Fibroblast of mammary gland (primary cell): ENCODE measurements around the gene TSPAN9.
A peak's percentile ranks its signal among the peaks of the same experiment; 100 is the strongest.

ENCODE experiments used
- DNase-seq: peaks from one replicate; pipeline ENCODE4 v3.0.0-alpha.2; 2010; ENCODE audit warnings: low read depth
- H3K4me3 ChIP-seq: 2 replicates; pipeline ENCODE4 v1.5.1; 2011; ENCODE audit warnings: low read depth, mild to moderate bottlenecking, low read length, moderate library complexity; ENCODE audit not compliant: control insufficient read depth
- CTCF ChIP-seq: conservative IDR thresholded peaks from 2 replicates; pipeline ENCODE4 v1.5.1; 2011; ENCODE audit warnings: low read depth, low read length, inconsistent platforms; ENCODE audit not compliant: control insufficient read depth, insufficient read depth

Gene TSPAN9

DNA sequence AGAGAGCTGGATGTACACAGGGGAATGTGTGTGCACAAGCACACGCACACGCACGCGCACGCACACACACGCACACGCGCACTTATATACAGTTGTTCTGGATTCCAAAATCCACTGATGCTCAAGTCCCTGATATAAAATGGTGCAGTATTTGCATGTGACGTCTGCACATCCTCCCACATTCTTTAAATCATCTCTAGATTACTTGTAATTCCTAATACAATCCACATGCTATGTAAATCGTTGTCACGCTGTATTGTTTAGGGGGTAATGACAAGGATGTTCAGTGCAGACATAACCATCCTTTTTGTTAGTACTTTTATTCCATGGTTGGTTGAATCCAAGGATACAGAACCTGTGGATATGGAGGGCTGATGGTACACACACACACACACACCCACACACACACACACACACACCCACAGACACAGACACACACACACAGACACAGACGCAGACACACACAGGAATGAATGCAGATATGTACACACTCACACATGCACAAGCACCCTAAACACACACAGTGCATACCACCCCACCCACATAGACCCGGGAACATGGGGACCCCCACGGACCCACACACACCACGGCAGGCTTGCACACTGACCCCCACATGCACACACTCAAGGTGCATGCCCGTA, 225.3 kb downstream of the TSPAN9 start:
- no peak for DNase-seq
- no peak overlapping the region for H3K4me3 ChIP-seq
- TF ChIP-seq CTCF = no peak

DNA sequence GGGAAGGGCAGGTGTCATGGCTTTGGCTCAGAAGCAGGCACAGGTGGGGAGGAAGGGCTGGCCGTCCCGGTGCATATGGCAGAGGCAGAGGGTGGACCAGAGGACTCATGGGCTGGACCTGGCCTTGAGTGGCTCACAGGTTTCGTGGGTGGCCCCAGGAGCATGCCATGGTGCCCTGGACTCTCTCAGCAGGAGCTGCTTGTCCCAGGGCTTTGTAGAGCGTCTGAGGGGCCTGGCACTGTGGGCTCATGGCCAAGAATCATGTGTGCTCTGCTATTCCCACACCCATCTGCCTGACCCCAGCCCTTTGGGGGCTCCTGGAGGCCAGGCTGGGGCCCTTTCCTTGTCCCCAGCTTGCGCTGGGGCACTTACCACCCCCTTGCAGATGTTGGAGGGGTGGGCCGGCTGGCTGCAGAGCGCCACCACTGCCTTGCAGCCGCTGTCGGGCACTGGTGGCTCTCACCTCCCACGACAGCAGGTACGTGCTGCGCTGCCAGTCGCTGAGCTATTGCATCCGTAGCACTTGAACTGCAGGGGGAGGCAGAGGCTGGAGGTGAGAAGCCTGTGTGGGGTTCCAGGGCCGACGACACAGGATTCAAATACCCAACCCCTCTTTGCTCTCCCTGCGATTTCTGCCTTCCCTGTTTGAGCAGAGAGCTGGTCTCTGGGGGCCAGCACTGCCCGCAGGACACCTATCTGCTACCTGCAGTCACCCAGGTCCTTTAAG, 226.4 kb downstream of the TSPAN9 start:
- H3K4me3 ChIP-seq = no peak overlapping the region
- no peak for TF ChIP-seq CTCF
- no peak for DNase-seq

DNA sequence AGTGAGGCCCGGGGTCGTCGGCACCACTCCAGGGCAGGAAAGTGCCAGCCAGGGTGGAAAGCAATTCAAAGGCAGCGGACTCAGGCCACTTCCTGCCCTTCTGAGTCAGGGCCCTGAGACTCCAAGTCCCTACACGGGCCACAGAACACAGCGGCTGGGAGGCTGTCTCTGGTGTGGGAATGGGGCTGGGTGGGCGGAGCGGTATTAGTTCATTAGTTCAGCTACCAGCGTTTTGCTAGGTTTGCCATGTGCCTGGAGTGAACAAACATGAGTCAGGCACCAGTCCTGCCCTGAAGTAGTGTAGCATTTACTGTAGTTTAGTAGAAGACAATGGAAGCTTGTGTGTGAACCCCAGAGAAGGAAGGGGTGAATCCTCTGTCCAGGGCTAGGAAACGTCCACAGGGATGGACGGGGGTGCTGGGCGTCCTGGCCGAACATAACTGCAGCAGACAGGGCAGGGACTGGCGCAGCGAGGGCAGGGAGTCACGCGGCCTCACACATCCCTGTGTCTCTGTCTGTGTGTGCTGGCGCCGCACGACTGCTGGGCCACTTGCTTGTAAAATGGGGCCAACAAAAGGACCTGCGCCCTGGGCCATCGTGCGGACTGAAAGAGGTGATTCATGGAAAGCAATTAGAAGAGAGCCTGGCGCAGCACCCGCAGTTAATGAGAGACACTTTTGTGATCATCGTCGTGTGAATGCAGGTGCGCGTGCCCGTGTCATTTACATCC, 227.4 kb downstream of the TSPAN9 start:
- TF ChIP-seq CTCF = no peak
- no peak overlapping the region for H3K4me3 ChIP-seq
- DNase-seq = peak; percentile 89

DNA sequence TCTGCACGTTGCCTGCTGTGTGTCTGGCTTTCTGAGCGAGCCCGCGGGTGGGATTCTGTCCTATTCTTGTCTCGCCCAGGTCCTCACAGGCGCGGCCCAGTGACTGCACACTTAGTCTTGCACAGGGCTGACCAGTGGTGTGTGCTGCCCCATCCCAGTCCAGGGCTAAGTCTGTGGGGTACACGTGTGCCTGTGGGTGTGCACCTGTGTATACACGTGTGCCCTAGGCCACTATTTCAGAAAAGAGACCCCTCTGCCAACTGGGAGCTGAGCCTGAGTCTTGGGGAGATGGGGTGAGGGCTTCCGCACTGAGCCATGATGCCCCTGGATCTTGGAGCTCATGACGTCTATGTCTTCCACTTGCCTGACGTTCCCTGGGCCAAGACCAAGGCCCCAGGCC, 228.3 kb downstream of the TSPAN9 start:
- H3K4me3 ChIP-seq = no peak overlapping the region
- TF ChIP-seq CTCF = no peak
- DNase-seq = no peak

- TF ChIP-seq CTCF = no peak
- no peak for DNase-seq
- no peak overlapping the region for H3K4me3 ChIP-seq
Measured at GRCh38 chr12:3305904-3306619, 228.9 kb downstream of the TSPAN9 start.

- TF ChIP-seq CTCF = no peak
- no peak for DNase-seq
Measured at GRCh38 chr12:3307389-3307788, 230.2 kb downstream of the TSPAN9 start.

More at GRCh38 chr12:3307389-3307788, 230.2 kb downstream of the TSPAN9 start:
- H3K4me3 ChIP-seq = no peak overlapping the region
